GM13977 (cell line): ENCODE measurements around the gene PIGP.
"Not testable (repeated sequence)": the region's sequence is repeated elsewhere in the genome, so short reads cannot be mapped to it uniquely, and the experiment has no call there.

Source experiments
- DNase-seq: peaks from one replicate; pipeline ENCODE4 v3.0.0; 2012; ENCODE audit warnings: low spot score
- in situ Hi-C: fragments of 300-500 bp; cut with MboI; formaldehyde crosslinking; loops from one replicate; pipeline ENCODE4 v1.12.0; 2022; ENCODE audit warnings: low sequenced_read_pairs, low pct_unique_long_range_greater_than_20kb, mixed read lengths, inconsistent platforms; ENCODE audit not compliant: unreplicated experiment
- TF ChIP-seq, protein P1 (sequence below): IDR thresholded peaks from 2 replicates; pipeline ENCODE4 v1.5.1; 2012; ENCODE audit warnings: mild to moderate bottlenecking, control low read depth; ENCODE audit not compliant: insufficient read depth; ENCODE audit errors: extremely low read depth, missing control alignments

The PIGP gene

DNA sequence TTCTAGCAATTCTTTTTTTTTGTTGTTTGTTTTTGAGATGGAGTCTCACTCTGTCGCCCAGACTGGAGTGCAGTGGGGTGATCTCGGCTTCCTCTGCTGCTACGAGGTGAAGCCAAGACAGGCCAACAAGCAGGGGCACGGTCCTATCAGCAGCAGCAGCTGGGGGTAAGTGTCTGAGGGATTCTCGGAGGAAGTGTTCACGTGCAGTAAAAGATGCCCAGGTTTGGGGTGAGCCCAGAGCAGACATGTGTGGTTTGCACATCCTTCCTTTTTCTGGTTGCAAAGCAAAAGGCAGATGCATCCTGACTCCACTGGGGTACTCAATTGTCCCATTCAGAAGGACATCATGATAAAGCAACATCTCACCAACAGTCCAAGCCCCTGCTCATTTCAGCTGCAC lies 27.7 kb downstream of the PIGP start:
- in situ Hi-C loops = no loop called here
- TF ChIP-seq, protein P1, sequence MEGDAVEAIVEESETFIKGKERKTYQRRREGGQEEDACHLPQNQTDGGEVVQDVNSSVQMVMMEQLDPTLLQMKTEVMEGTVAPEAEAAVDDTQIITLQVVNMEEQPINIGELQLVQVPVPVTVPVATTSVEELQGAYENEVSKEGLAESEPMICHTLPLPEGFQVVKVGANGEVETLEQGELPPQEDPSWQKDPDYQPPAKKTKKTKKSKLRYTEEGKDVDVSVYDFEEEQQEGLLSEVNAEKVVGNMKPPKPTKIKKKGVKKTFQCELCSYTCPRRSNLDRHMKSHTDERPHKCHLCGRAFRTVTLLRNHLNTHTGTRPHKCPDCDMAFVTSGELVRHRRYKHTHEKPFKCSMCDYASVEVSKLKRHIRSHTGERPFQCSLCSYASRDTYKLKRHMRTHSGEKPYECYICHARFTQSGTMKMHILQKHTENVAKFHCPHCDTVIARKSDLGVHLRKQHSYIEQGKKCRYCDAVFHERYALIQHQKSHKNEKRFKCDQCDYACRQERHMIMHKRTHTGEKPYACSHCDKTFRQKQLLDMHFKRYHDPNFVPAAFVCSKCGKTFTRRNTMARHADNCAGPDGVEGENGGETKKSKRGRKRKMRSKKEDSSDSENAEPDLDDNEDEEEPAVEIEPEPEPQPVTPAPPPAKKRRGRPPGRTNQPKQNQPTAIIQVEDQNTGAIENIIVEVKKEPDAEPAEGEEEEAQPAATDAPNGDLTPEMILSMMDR = no peak
- DNase-seq = no peak

DNA sequence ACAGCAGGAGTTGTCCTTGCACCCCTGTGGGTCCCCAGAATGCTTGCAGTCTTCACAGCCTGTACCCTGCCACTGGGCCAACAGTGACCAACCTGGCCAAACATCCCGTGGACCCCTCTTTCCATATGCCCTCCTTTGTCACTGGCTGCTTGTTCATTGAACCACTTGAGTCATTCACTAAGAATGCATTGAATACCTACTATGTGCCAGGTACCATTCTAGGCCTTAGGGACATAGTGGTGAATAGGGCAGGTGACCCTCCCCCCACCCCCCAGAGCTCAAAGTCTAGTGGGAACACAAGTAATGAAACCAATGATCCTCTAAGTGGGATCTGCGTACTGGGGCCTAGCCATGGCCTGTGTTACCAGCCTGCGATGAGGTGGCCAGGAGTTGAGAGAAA lies 28.2 kb downstream of the PIGP start:
- TF ChIP-seq, protein P1 = no peak
- in situ Hi-C loops = no loop called here
- no peak for DNase-seq

DNA sequence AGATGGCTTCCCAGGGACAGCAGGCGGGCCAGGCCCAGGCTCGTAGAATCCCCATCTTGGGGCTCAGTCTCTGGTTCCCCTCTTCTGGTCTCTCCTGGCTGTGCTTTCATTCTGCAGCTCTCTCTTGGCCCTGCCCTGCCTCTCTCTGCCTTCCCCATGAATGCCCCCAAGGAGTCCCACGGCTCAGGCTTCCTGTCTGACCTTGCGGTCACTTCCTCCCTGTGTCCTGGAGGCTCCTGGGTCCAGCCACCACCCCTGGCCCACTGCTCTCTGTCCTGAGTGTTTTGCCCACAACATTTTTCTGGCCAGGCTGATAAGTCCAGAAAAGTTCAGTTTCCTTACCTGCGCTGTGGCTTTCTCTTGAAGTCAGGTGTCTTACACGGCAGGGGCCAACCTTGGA lies 29.1 kb downstream of the PIGP start:
- TF ChIP-seq, protein P1 = no peak
- in situ Hi-C loops = no loop called here
- no peak for DNase-seq

DNA sequence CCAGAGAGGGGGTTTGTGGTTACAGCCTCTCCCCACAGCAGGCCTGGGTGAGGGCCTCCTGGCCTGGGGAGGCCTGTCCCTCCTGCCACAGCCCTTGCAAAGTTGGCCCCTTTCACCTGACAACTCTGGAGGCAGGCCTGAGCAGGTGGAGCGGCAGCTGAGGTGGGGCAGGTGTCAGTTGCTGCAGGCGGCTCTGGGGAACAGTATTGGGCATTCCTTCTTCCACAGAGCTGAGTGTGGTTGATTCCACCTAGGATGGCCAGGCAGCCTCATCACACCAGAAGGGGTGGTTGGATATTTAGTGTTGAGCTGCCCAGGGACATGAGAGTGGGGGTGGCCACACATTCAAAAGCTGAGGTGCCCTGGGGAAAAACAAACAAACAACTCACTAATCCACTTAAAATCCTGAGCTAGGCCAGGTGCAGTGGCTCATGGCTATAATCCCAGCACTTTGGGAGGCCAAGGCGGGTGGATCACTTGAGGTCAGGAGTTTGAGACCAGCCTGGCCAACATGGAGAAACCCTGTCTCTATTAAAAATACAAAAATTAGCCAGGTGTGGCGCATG lies 31.1 kb downstream of the PIGP start:
- in situ Hi-C loops = no loop called here
- TF ChIP-seq, protein P1 = no peak
- DNase-seq = no peak

DNA sequence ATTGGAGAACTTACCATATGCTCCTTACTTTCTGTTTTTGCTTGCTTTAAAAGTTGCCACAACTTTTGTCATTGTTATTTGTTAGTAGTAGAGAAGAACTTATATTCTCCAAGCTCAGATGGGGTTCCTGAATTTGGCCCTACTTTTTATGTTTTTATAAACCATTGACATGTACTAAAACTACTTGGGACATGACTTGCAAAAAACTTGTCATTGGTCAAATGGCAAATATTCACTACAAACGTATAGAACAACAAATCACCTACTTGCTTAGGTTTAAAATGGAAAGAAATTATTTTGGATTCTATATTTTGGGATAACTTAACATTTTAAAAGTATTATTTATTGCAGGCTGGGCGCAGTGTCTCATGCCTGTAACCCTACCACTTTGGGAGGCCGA lies 32.7 kb downstream of the PIGP start:
- no peak for DNase-seq
- in situ Hi-C loops = no loop called here
- TF ChIP-seq, protein P1 = no peak

DNA sequence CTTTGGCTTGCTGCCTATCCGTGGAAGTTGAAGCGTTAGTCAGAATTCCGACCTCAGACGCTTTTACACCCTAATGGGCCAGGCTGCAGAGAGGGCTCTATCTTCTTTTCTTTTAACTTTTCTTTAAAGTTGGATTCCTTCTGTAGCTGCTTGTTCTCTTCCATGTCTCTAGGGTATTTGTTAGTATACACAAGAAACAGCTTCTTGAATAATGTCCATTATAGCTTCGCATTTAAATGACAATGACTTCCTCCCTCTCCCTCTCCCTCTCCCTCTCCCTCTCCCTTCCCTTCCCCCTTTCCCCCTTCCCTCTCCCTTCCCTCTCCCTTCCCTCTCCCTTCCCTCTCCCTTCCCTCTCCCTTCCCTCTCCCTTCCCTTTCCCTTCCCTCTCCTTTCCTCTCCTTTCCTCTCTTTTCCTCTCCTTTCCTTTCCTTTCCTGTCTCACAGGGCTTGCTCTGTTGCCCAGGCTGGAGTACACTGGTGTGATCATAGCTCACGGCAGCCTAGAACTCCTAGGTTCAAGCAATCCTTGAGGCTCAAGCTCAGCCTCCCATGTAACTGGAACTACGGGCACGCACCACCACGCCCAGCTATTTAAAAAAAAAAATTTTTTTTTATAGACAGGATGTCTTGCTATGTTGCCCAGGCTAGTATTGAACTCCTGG lies 33.3 kb downstream of the PIGP start:
- TF ChIP-seq, protein P1 = no peak
- in situ Hi-C loops = loop anchor here (10.0 kb wide), 1 partner anchor 65 kb away; no protein-coding TSS in a partner anchor
- DNase-seq = no peak

DNA sequence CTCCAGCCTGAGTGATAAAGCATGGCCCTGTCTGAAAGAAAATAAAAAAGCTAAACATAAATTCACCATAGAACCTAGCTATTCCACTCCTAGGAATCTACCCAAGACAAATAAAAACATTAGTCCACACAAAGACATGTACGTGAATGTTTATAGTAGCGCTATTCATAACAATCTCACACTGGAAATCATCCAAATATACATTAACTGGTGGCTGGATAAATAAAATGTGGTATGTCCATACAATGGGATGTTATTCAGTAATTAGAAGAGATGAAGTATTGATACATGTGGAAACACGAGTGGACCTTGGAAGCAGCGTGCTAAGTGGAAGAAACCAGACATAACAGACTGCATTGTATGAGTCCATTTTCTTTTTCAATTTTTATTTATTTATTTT lies 36.7 kb downstream of the PIGP start:
- TF ChIP-seq, protein P1 = no peak
- no peak for DNase-seq
- in situ Hi-C loops = loop anchor here (10.0 kb wide), 1 partner anchor 61 kb away; no protein-coding TSS in a partner anchor

DNA sequence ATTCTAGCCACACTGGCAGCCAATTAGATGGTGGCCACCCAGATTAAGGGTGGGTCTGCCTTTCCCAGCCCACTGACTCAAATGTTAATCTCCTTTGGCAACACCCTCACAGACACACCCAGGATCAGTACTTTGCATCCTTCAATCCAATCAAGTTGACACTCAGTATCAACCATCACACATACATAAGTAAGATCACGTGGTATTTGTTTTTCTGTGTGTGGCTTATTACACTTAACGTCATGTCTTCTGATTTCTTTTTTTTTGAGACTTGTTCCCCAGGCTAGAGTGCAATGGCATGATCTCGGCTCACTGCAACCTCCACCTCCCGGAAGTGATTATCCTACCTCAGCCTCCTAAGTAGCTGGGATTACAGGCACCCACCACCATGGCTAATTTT lies 38.5 kb downstream of the PIGP start:
- not testable (repeated sequence) for DNase-seq
- in situ Hi-C loops = loop anchor here (10.0 kb wide), 1 partner anchor 60 kb away; no protein-coding TSS in a partner anchor
